ENCODE measurements around the gene DOP1A. TPM values are rescaled to one million over a fixed set of nuclear protein-coding genes. Genes with fewer than 3 reads are reported as not detected.

The DOP1A gene
- total and polyA plus RNA-seq, 7 donors, result 4.8 to 33.9 (median 26.1) TPM

- Histone ChIP-seq H3K4me1 (no peaks in the 10 kb centered on the region), H3K27me3 (no peaks in the 10 kb centered on the region), H3K4me3 (no peak overlapping the region), H3K36me3 (peaks cover 0 to 61% (median 11%) of the 10 kb centered on the region in 4 donors), H3K9me3 (no peaks in the 10 kb centered on the region), H3K27ac (no peak overlapping the region)
- TF ChIP-seq EP300 (IDR thresholded peaks at IDR 0.05) (no peak), POLR2AphosphoS5 (IDR thresholded peaks at IDR 0.05) (no peak), POLR2A (IDR thresholded peaks at IDR 0.05) (no peak), CTCF (IDR thresholded peaks at IDR 0.05) (no peak)
- WGBS, 2 donors, result 89 to 94% methylated on average over 2 of the region's 2 CpGs
- DNase-seq, result no peak
- intact Hi-C loops (cut with DNase I), result no loop called here
Measured at GRCh38 chr6:83119742-83120300, 52.4 kb downstream of the DOP1A start.

GRCh38 chr6:83124553-83124952 lies 57.1 kb downstream of the DOP1A start:
- WGBS, 2 donors, result 94 to 95% methylated on average over 3 of the region's 3 CpGs
- H3K27ac ChIP-seq, result no peak overlapping the region
- no peaks in the 10 kb centered on the region for H3K4me1 ChIP-seq
- intact Hi-C loops (cut with DNase I), result no loop called here
- no peak for TF ChIP-seq POLR2AphosphoS5 (IDR thresholded peaks at IDR 0.05)
- no peak for TF ChIP-seq POLR2A (IDR thresholded peaks at IDR 0.05)
- no peak for TF ChIP-seq EP300 (IDR thresholded peaks at IDR 0.05)
- TF ChIP-seq CTCF (IDR thresholded peaks at IDR 0.05), result no peak
- peaks cover 0 to 97% (median 32%) of the 10 kb centered on the region in 4 donors for H3K36me3 ChIP-seq
- no peaks in the 10 kb centered on the region for H3K27me3 ChIP-seq
- no peak for DNase-seq
- H3K4me3 ChIP-seq, result no peak overlapping the region
- H3K9me3 ChIP-seq, result no peaks in the 10 kb centered on the region

GRCh38 chr6:83125425-83125824 lies 58.0 kb downstream of the DOP1A start:
- Histone ChIP-seq H3K27ac (no peak overlapping the region), H3K4me1 (no peaks in the 10 kb centered on the region), H3K9me3 (no peaks in the 10 kb centered on the region), H3K27me3 (no peaks in the 10 kb centered on the region), H3K4me3 (no peak overlapping the region), H3K36me3 (peaks cover 0 to 99% (median 35%) of the 10 kb centered on the region in 4 donors)
- intact Hi-C loops (cut with DNase I), result no loop called here
- TF ChIP-seq POLR2AphosphoS5 (IDR thresholded peaks at IDR 0.05) (no peak), EP300 (IDR thresholded peaks at IDR 0.05) (no peak), POLR2A (IDR thresholded peaks at IDR 0.05) (no peak), CTCF (IDR thresholded peaks at IDR 0.05) (no peak)
- no peak for DNase-seq

GRCh38 chr6:83126223-83126622 lies 58.8 kb downstream of the DOP1A start:
- Histone ChIP-seq H3K4me3 (no peak overlapping the region), H3K27me3 (no peaks in the 10 kb centered on the region), H3K9me3 (no peaks in the 10 kb centered on the region), H3K36me3 (peaks cover 0 to 99% (median 37%) of the 10 kb centered on the region in 4 donors), H3K4me1 (no peaks in the 10 kb centered on the region), H3K27ac (no peak overlapping the region)
- intact Hi-C loops (cut with DNase I), result no loop called here
- DNase-seq, result no peak
- 97 to 98% methylated on average over 2 of the region's 2 CpGs for WGBS, 2 donors
- no peak for TF ChIP-seq POLR2AphosphoS5 (IDR thresholded peaks at IDR 0.05)
- no peak for TF ChIP-seq EP300 (IDR thresholded peaks at IDR 0.05)
- no peak for TF ChIP-seq CTCF (IDR thresholded peaks at IDR 0.05)
- TF ChIP-seq POLR2A (IDR thresholded peaks at IDR 0.05), result no peak

- H3K9me3 ChIP-seq, result no peaks in the 10 kb centered on the region
- peaks cover 0 to 99% (median 38%) of the 10 kb centered on the region in 4 donors for H3K36me3 ChIP-seq
- no peaks in the 10 kb centered on the region for H3K4me1 ChIP-seq
- no peak overlapping the region for H3K27ac ChIP-seq
- no peaks in the 10 kb centered on the region for H3K27me3 ChIP-seq
- no peak for DNase-seq
- TF ChIP-seq POLR2AphosphoS5 (IDR thresholded peaks at IDR 0.05) (no peak), EP300 (IDR thresholded peaks at IDR 0.05) (no peak), POLR2A (IDR thresholded peaks at IDR 0.05) (no peak), CTCF (IDR thresholded peaks at IDR 0.05) (no peak)
- WGBS, 2 donors, result 97 to 98% methylated on average over 5 of the region's 5 CpGs
- intact Hi-C loops (cut with DNase I), result no loop called here
- no peak overlapping the region for H3K4me3 ChIP-seq
Measured at GRCh38 chr6:83126807-83127206, 59.3 kb downstream of the DOP1A start.

Measured in sigmoid colon (tissue), 7 donors.